NCI-H446 treated with DMSO at 0.1 percent for 48 hours (cell line): ENCODE data around the gene ST14.
"Not testable (repeated sequence)": the region's sequence is repeated elsewhere in the genome, so short reads cannot be mapped to it uniquely, and the experiment has no call there.

Experiments
- DNase-seq: peaks from one replicate; lab custom pipeline; 2025; lab: John Stamatoyannopoulos, UW

Gene ST14

GRCh38 chr11:130189492-130190210 lies 30.1 kb downstream of the ST14 start:
- DNase-seq, result no peak

- no peak for DNase-seq
Measured at GRCh38 chr11:130190371-130190881, 30.8 kb downstream of the ST14 start.

GRCh38 chr11:130191896-130192295 lies 32.3 kb downstream of the ST14 start:
- no peak for DNase-seq

- no peak for DNase-seq
Measured at GRCh38 chr11:130192845-130193267, 33.3 kb downstream of the ST14 start.

GRCh38 chr11:130193551-130193950 lies 34.0 kb downstream of the ST14 start:
- DNase-seq, result not testable (repeated sequence)

GRCh38 chr11:130194241-130195023 lies 34.9 kb downstream of the ST14 start:
- no peak for DNase-seq

- no peak for DNase-seq
Measured at GRCh38 chr11:130197386-130198035, 37.9 kb downstream of the ST14 start.

- DNase-seq, result no peak
Measured at GRCh38 chr11:130198292-130198691, 38.7 kb downstream of the ST14 start.

GRCh38 chr11:130198964-130199363 lies 39.4 kb downstream of the ST14 start:
- no peak for DNase-seq

GRCh38 chr11:130199792-130200191 lies 40.2 kb downstream of the ST14 start:
- DNase-seq, result no peak

- no peak for DNase-seq
Measured at GRCh38 chr11:130201026-130201425, 41.4 kb downstream of the ST14 start.

- no peak for DNase-seq
Measured at GRCh38 chr11:130202009-130202817, 42.6 kb downstream of the ST14 start.

GRCh38 chr11:130202818-130203689 lies 43.5 kb downstream of the ST14 start:
- DNase-seq, result no peak

- DNase-seq, result no peak
Measured at GRCh38 chr11:130203766-130204702, 44.5 kb downstream of the ST14 start.

- no peak for DNase-seq
Measured at GRCh38 chr11:130204703-130205095, 45.1 kb downstream of the ST14 start.

- DNase-seq, result no peak
Measured at GRCh38 chr11:130206141-130206540, 46.6 kb downstream of the ST14 start.

GRCh38 chr11:130208241-130209127 lies 48.9 kb downstream of the ST14 start:
- DNase-seq, result no peak

GRCh38 chr11:130209128-130209932 lies 49.7 kb downstream of the ST14 start:
- DNase-seq, result no peak
